Measurements from ENCODE around the gene MRPL58.
A peak's percentile ranks its signal among the peaks of the same experiment; 100 is the strongest.

MRPL58 gene

GRCh38 chr17:75048249-75048878 is 35.9 kb downstream of the MRPL58 start:
- peak; percentile 4 for DNase-seq

- DNase-seq = no peak
Measured at GRCh38 chr17:75049057-75049456, 36.6 kb downstream of the MRPL58 start.

GRCh38 chr17:75049706-75050105 is 37.2 kb downstream of the MRPL58 start:
- no peak for DNase-seq

GRCh38 chr17:75051941-75052340 is 39.5 kb downstream of the MRPL58 start:
- DNase-seq = no peak

DNA sequence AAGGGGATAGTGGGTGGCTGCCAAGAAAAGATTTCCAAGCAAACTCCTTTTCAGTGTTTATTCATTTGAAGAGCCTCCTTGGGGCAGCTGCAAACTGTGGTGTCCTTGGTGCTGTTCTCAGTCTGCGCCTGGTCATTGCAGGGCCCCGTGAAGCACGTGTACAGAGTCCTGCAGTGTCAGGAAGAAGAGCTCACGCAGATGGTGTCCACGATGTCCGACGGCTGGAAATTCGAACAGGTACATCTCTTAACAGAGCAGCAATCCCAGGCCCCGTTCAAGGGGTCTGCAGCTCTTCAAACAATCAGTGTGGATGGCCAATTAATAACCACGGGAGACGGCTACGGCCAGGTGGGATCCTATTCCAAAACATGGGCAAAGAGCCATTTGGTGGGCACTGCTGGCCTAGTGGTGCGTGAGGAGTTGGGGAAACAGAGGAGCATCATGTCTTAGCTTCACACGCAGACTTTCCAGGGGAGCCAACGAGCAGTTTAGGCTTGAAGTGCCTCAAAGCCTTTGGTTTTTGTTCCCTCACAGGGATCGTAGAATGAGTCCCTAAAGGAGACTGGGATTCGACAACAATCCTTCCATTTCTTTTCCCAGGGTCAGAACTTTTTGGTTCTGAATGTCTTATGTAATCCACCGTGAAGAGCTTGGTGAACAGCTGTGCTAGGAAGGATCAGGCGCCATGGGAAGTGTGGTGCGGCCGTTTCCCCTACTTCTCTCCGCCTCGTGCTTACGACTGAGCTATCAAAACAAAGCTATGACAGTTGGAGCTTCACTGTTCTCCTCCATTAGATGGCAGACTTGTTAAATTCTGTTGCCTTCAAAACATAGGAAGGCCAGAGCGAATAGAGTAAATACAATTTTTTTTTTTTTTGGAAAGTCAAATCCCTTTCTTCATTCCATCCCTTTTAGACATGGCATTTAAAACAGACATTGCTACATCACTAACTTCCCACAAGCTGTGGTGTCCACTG is 47.2 kb downstream of the MRPL58 start:
- DNase-seq = no peak

DNA sequence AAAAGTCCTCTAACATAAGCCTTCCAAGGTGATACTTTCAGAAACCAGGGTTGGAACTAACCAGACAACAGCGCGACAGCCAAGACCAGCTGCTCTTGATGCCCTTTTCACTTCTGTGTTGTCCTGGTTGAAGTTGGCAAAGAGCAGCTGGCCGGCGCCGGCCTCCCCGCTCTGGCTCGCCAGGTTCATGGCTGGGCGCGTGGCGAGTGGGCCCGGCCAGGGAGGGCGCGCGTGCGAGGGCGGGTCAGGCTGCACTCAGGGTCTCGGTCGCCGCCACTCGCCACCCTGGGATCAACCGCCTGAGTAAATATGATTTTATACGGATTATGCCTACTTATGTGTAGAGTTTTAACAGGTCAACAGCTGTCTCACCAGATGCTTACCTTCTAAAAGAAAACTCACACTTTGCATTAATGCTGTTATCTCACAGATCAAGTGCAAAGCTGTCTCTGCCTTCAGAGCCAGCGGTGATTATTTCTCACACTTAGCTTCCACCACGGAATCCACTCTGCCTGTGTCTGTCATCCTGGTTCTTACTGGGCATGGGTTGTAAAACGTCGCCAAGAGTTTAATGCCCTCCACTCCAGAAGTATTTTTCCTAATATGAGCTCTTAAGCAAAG is 48.1 kb downstream of the MRPL58 start:
- DNase-seq = no peak

DNA sequence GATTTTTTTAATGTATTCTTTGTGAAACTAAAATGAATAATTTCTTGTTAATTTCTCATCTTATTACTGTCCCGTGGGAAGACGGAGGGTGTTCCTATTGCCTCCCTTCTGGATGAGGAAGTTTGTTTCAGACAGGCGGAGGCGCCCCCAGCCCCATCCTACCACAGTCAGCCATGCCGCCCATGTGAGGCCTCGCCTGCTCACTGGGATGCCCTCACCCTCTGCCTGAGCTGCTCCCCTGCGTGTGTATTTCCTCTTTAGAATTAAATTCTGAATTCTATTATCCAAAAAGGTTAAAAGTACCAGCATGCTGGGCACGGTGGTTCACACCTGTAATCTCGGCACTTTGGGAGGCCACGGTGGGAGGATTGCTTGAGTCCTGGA is 48.6 kb downstream of the MRPL58 start:
- no peak for DNase-seq

- no peak for DNase-seq
Measured at GRCh38 chr17:75061618-75062017, 49.1 kb downstream of the MRPL58 start.

- no peak for DNase-seq
Measured at GRCh38 chr17:75063201-75063600, 50.7 kb downstream of the MRPL58 start.

- no peak for DNase-seq
Measured at GRCh38 chr17:75063626-75064025, 51.2 kb downstream of the MRPL58 start.

- no peak for DNase-seq
Measured at GRCh38 chr17:75064040-75064439, 51.6 kb downstream of the MRPL58 start.

- DNase-seq = no peak
Measured at GRCh38 chr17:75064460-75064859, 52.0 kb downstream of the MRPL58 start.

GRCh38 chr17:75064867-75065561 is 52.5 kb downstream of the MRPL58 start:
- no peak for DNase-seq

DNA sequence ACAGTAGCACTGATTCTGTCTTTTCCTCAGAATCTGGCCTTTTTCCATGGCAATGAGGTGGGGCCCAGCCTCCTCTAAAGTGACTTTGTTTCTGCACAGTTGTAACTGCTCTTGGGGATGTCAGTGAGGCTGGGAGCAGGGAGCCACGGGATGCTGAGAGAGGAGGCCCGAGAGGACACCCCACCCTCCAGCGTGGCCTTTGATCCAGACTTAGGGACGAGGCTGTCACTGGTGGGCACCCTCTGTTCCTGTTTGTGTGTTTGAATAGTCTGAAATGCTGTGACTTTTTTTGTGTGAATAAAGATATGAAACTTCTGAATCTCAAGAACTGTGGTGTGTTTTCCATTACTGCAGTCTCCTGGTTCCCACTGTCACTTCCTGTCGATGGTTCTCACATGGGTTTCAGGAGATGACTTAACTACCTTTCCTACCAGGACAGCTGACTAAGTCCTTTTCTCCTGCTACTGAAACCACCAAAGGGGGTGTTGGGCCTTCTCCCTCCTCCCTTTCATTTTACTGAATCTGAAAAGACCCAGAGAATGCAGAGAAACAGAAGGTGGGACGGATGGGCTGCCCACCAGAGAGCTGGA is 53.2 kb downstream of the MRPL58 start:
- DNase-seq = no peak

DNA sequence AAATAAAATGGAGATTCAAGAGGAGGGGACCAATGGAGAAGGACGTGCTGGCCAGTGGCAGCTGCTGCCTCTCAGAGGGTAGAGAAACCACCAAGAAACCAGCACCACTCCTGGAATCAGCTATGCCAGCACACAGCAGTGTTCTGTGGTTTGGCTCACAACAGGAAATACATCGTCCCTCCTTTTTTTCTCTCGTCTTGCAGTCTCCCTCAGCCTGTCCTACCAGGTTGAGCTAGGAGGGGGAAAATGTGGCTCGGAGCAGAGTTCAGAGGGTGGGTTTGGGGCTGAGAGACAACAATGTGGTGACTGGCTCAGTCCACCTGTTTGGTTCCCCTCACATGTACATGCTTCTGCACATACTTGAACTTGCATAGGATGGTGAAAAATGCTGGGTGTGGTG is 55.4 kb downstream of the MRPL58 start:
- peak; percentile 43 for DNase-seq

GRCh38 chr17:75068750-75069149 is 56.3 kb downstream of the MRPL58 start:
- no peak for DNase-seq

DNA sequence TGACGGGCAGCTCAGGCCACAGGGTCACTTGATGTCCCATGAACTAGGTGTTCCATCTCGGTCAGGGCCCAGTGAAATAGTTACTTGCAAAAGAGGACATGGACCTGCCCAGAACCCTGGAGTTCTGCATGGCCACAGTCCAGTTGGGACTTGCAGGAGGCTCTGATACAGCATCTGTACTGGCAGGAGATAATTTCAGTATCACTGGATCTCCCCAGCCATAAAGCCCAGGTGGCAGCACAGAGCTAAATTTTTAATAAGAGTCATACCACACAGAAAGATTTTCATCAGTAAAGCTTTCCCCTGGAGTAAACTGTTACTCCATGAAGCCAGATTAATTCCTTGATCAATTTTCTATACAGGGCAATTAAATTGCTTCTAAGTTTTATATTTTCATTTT is 57.3 kb downstream of the MRPL58 start:
- no peak for DNase-seq
